Activated naive CD8-positive, alpha-beta T cell treated with anti-CD3 and anti-CD28 coated beads for 36 hours (primary cell): Measurements from ENCODE around the gene DMRT1. TPM values are rescaled to one million over a fixed set of nuclear protein-coding genes. Genes with fewer than 3 reads are reported as not detected.
A peak's percentile ranks its signal among the peaks of the same experiment; 100 is the strongest.
"Not testable (repeated sequence)": the region's sequence is repeated elsewhere in the genome, so short reads cannot be mapped to it uniquely, and the experiment has no call there.

Experiments
- DNase-seq: peaks from one replicate; pipeline ENCODE4 v3.0.0; 2021
- H3K27ac Mint-ChIP-seq: one replicate; pipeline ENCODE4 v1.8.0; 2022; ENCODE audit warnings: mild to moderate bottlenecking, moderate library complexity, mixed read lengths
- H3K27me3 Mint-ChIP-seq: one replicate; pipeline ENCODE4 v1.8.0; 2022; ENCODE audit warnings: mild to moderate bottlenecking, mixed read lengths
- H3K36me3 Mint-ChIP-seq: one replicate; pipeline ENCODE4 v1.8.0; 2021; ENCODE audit warnings: mild to moderate bottlenecking, mixed read lengths
- H3K4me1 Mint-ChIP-seq: one replicate; pipeline ENCODE4 v1.8.0; 2021; ENCODE audit warnings: mixed read lengths
- H3K4me3 Mint-ChIP-seq: one replicate; pipeline ENCODE4 v1.8.0; 2022; ENCODE audit warnings: mild to moderate bottlenecking, moderate library complexity, mixed read lengths
- H3K9me3 Mint-ChIP-seq: one replicate; pipeline ENCODE4 v1.8.0; 2022; ENCODE audit warnings: mixed read lengths
- total RNA-seq, 2 experiments: library from RNA; stranded (reverse); gene quantifications; one replicate each; pipeline ENCODE4 v1.2.3, GENCODE V29; 2021

The DMRT1 gene
- total RNA-seq, 2 experiments from 2014 or later: not detected

GRCh38 chr9:842635-843426 is 1.3 kb downstream of the DMRT1 start:
- Mint-ChIP-seq H3K36me3 (no peaks in the 10 kb centered on the region), H3K4me3 (peak overlapping the region; percentile 18), H3K27me3 (peaks cover 82% of the 10 kb centered on the region), H3K27ac (no peak overlapping the region), H3K9me3 (no peaks in the 10 kb centered on the region), H3K4me1 (peaks cover 9% of the 10 kb centered on the region)
- DNase-seq: no peak

GRCh38 chr9:843427-843785 is 1.9 kb downstream of the DMRT1 start:
- Mint-ChIP-seq H3K9me3 (no peaks in the 10 kb centered on the region), H3K27ac (no peak overlapping the region), H3K36me3 (no peaks in the 10 kb centered on the region), H3K4me3 (no peak overlapping the region), H3K4me1 (peaks cover 9% of the 10 kb centered on the region), H3K27me3 (peaks cover 84% of the 10 kb centered on the region)
- DNase-seq: no peak

GRCh38 chr9:846852-847251 is 5.4 kb downstream of the DMRT1 start:
- H3K27me3 Mint-ChIP-seq: peaks cover 62% of the 10 kb centered on the region
- H3K4me1 Mint-ChIP-seq: peaks cover 2% of the 10 kb centered on the region
- no peak overlapping the region for H3K27ac Mint-ChIP-seq
- H3K4me3 Mint-ChIP-seq: no peak overlapping the region
- no peaks in the 10 kb centered on the region for H3K9me3 Mint-ChIP-seq
- DNase-seq: no peak
- no peaks in the 10 kb centered on the region for H3K36me3 Mint-ChIP-seq

- Mint-ChIP-seq H3K27me3 (peaks cover 56% of the 10 kb centered on the region), H3K9me3 (no peaks in the 10 kb centered on the region), H3K27ac (no peak overlapping the region), H3K4me1 (peaks cover 2% of the 10 kb centered on the region), H3K36me3 (no peaks in the 10 kb centered on the region), H3K4me3 (no peak overlapping the region)
- DNase-seq: no peak
Measured at GRCh38 chr9:847505-847904, 6.0 kb downstream of the DMRT1 start.

- Mint-ChIP-seq H3K4me1 (no peaks in the 10 kb centered on the region), H3K27ac (no peak overlapping the region), H3K9me3 (no peaks in the 10 kb centered on the region), H3K4me3 (no peak overlapping the region), H3K27me3 (peaks cover 38% of the 10 kb centered on the region), H3K36me3 (no peaks in the 10 kb centered on the region)
- DNase-seq: no peak
Measured at GRCh38 chr9:849431-849830, 7.9 kb downstream of the DMRT1 start.

GRCh38 chr9:852539-852938 is 11.0 kb downstream of the DMRT1 start:
- Mint-ChIP-seq H3K9me3 (no peaks in the 10 kb centered on the region), H3K4me3 (no peak overlapping the region), H3K36me3 (no peaks in the 10 kb centered on the region), H3K4me1 (no peaks in the 10 kb centered on the region), H3K27ac (no peak overlapping the region), H3K27me3 (peaks cover 21% of the 10 kb centered on the region)
- DNase-seq: no peak

- peaks cover 2% of the 10 kb centered on the region for H3K36me3 Mint-ChIP-seq
- H3K27ac Mint-ChIP-seq: no peak overlapping the region
- peaks cover 26% of the 10 kb centered on the region for H3K27me3 Mint-ChIP-seq
- no peak for DNase-seq
- H3K9me3 Mint-ChIP-seq: no peaks in the 10 kb centered on the region
- H3K4me3 Mint-ChIP-seq: no peak overlapping the region
- H3K4me1 Mint-ChIP-seq: no peaks in the 10 kb centered on the region
Measured at GRCh38 chr9:859251-859650, 17.8 kb downstream of the DMRT1 start.

- DNase-seq: no peak
- Mint-ChIP-seq H3K36me3 (peaks cover 2% of the 10 kb centered on the region), H3K27ac (no peak overlapping the region), H3K4me3 (no peak overlapping the region), H3K27me3 (peaks cover 19% of the 10 kb centered on the region), H3K9me3 (no peaks in the 10 kb centered on the region), H3K4me1 (no peaks in the 10 kb centered on the region)
Measured at GRCh38 chr9:860706-861105, 19.2 kb downstream of the DMRT1 start.

- DNase-seq, H3K36me3 Mint-ChIP-seq, H3K9me3 Mint-ChIP-seq, H3K4me1 Mint-ChIP-seq, H3K27ac Mint-ChIP-seq, H3K4me3 Mint-ChIP-seq: not testable (repeated sequence)
- peaks cover 17% of the 10 kb centered on the region for H3K27me3 Mint-ChIP-seq
Measured at GRCh38 chr9:861525-861924, 20.0 kb downstream of the DMRT1 start.

GRCh38 chr9:875119-875962 is 33.8 kb downstream of the DMRT1 start:
- peaks cover 7% of the 10 kb centered on the region for H3K4me1 Mint-ChIP-seq
- DNase-seq: peak; percentile 6
- no peak overlapping the region for H3K27ac Mint-ChIP-seq
- peaks cover 10% of the 10 kb centered on the region for H3K27me3 Mint-ChIP-seq
- H3K36me3 Mint-ChIP-seq: no peaks in the 10 kb centered on the region
- no peaks in the 10 kb centered on the region for H3K9me3 Mint-ChIP-seq
- H3K4me3 Mint-ChIP-seq: no peak overlapping the region

- DNase-seq: no peak
- no peak overlapping the region for H3K4me3 Mint-ChIP-seq
- peaks cover 12% of the 10 kb centered on the region for H3K27me3 Mint-ChIP-seq
- H3K27ac Mint-ChIP-seq: no peak overlapping the region
- no peaks in the 10 kb centered on the region for H3K9me3 Mint-ChIP-seq
- H3K4me1 Mint-ChIP-seq: peaks cover 17% of the 10 kb centered on the region
- H3K36me3 Mint-ChIP-seq: no peaks in the 10 kb centered on the region
Measured at GRCh38 chr9:876425-876824, 34.9 kb downstream of the DMRT1 start.

- Mint-ChIP-seq H3K4me1 (peaks cover 22% of the 10 kb centered on the region), H3K27me3 (peaks cover 24% of the 10 kb centered on the region), H3K4me3 (no peak overlapping the region), H3K9me3 (no peaks in the 10 kb centered on the region), H3K36me3 (no peaks in the 10 kb centered on the region), H3K27ac (no peak overlapping the region)
- DNase-seq: no peak
Measured at GRCh38 chr9:878239-878638, 36.7 kb downstream of the DMRT1 start.

- Mint-ChIP-seq H3K27me3 (peaks cover 29% of the 10 kb centered on the region), H3K36me3 (no peaks in the 10 kb centered on the region), H3K9me3 (no peaks in the 10 kb centered on the region), H3K4me1 (peaks cover 18% of the 10 kb centered on the region), H3K4me3 (no peak overlapping the region), H3K27ac (no peak overlapping the region)
- DNase-seq: peak; percentile 21
Measured at GRCh38 chr9:880725-881124, 39.2 kb downstream of the DMRT1 start.

- H3K27ac Mint-ChIP-seq: no peak overlapping the region
- H3K4me1 Mint-ChIP-seq: peaks cover 18% of the 10 kb centered on the region
- no peaks in the 10 kb centered on the region for H3K9me3 Mint-ChIP-seq
- peaks cover 29% of the 10 kb centered on the region for H3K27me3 Mint-ChIP-seq
- no peak for DNase-seq
- no peak overlapping the region for H3K4me3 Mint-ChIP-seq
- no peaks in the 10 kb centered on the region for H3K36me3 Mint-ChIP-seq
Measured at GRCh38 chr9:882416-882924, 41.0 kb downstream of the DMRT1 start.

- Mint-ChIP-seq H3K27ac (no peak overlapping the region), H3K4me1 (peaks cover 18% of the 10 kb centered on the region), H3K36me3 (no peaks in the 10 kb centered on the region), H3K27me3 (peaks cover 29% of the 10 kb centered on the region), H3K9me3 (no peaks in the 10 kb centered on the region), H3K4me3 (no peak overlapping the region)
- DNase-seq: no peak
Measured at GRCh38 chr9:883011-883410, 41.5 kb downstream of the DMRT1 start.
